B cell (primary cell): ENCODE measurements around the gene DAZAP1.

Experiments used
- EZH2 ChIP-seq: IDR thresholded peaks from 2 replicates; pipeline ENCODE4 v1.6.1; 2012; ENCODE audit warnings: borderline replicate concordance, low read depth, mild to moderate bottlenecking, moderate library complexity, low read length; ENCODE audit not compliant: insufficient read depth, poor library complexity, severe bottlenecking
- TF ChIP-seq, protein P1 (sequence below): fragments of 200-600 bp; IDR thresholded peaks from one replicate; pipeline ENCODE4 v1.8.0; 2022; ENCODE audit warnings: antibody characterized with exemption, mild to moderate bottlenecking

DNA sequence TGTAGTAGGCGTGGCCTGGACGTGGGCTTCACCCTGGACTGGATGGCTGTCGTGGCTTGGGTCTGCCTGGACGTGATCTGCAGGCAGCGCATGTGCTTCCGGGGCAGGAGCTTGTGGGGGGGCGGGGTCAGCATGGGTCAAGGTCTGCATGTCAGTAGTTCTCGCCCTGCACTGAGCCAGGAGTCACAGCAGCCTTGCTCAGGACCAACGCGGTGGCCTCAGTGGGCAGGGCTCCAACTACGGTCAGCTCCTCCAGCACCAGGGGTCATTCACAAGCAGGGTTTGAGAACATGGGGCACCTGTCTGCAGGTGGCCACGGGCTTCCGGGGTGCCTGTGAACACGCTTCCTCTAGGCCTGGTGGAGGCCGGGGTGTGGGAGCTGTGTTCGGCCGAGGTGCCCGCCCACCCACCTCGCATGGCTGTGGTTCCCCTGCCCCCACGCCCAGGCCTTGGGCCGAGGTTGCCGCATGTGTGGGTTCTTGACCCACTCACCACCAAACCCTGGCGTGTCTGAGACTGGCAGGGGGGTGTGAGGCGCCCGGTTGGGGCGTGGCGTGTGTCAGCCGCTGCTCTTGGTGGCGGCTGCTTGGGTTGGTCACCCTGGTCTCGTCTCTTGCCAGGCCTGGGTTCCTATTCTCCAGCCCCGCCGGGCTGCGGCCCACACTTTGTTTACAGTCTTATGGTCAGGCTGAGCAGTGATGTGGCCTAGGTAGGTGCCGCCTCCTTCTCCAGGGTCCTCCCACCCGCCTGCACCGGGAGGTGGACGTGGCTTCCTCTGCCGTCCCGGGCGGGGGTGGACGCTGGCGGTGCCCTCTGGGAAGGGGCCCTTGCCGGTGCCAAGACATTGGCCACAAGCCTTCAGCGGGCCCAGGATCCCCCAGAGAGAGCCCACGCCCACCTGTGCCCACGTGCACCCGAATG is 26.0 kb downstream of the DAZAP1 start:
- TF ChIP-seq, protein P1, sequence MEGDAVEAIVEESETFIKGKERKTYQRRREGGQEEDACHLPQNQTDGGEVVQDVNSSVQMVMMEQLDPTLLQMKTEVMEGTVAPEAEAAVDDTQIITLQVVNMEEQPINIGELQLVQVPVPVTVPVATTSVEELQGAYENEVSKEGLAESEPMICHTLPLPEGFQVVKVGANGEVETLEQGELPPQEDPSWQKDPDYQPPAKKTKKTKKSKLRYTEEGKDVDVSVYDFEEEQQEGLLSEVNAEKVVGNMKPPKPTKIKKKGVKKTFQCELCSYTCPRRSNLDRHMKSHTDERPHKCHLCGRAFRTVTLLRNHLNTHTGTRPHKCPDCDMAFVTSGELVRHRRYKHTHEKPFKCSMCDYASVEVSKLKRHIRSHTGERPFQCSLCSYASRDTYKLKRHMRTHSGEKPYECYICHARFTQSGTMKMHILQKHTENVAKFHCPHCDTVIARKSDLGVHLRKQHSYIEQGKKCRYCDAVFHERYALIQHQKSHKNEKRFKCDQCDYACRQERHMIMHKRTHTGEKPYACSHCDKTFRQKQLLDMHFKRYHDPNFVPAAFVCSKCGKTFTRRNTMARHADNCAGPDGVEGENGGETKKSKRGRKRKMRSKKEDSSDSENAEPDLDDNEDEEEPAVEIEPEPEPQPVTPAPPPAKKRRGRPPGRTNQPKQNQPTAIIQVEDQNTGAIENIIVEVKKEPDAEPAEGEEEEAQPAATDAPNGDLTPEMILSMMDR = no peak
- TF ChIP-seq EZH2 = no peak
